Lower leg skin (tissue), 3 donors: ENCODE results near the gene SERINC5.

Experiments used
- POLR2A ChIP-seq, 2 donors: fragments of 450-650 bp; IDR thresholded peaks; one replicate each; pipeline ENCODE4 v1.6.1; 2016 to 2017; ENCODE audit warnings: antibody characterized with exemption in 2 of 2, mild to moderate bottlenecking in 1 of 2, moderate library complexity in 1 of 2
- TF ChIP-seq, protein P1 (sequence below), 3 donors: fragments of 450-650 bp; IDR thresholded peaks; one replicate each; pipeline ENCODE4 v1.5.1; 2016; ENCODE audit warnings: antibody characterized with exemption in 3 of 3, mild to moderate bottlenecking in 3 of 3, moderate library complexity in 2 of 3

DNA sequence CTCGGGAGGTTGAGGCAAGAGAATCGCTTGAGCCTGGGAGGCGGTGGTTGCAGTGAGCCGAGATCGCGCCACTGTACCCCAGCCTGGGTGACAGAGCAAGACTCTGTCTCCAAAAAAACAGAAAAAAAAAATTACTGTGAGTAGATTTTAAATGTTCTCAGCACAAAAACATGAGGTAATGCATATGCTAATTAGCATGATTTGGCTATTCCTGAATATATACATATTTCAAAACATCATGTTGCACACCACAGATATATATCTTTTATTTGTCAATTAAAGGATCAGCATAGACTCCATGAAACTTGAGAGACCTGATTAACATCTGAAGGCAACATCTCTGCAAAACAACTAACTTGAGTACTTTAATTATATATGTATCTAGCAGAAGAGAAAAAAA is 117.4 kb downstream of the SERINC5 start:
- TF ChIP-seq, protein P1, sequence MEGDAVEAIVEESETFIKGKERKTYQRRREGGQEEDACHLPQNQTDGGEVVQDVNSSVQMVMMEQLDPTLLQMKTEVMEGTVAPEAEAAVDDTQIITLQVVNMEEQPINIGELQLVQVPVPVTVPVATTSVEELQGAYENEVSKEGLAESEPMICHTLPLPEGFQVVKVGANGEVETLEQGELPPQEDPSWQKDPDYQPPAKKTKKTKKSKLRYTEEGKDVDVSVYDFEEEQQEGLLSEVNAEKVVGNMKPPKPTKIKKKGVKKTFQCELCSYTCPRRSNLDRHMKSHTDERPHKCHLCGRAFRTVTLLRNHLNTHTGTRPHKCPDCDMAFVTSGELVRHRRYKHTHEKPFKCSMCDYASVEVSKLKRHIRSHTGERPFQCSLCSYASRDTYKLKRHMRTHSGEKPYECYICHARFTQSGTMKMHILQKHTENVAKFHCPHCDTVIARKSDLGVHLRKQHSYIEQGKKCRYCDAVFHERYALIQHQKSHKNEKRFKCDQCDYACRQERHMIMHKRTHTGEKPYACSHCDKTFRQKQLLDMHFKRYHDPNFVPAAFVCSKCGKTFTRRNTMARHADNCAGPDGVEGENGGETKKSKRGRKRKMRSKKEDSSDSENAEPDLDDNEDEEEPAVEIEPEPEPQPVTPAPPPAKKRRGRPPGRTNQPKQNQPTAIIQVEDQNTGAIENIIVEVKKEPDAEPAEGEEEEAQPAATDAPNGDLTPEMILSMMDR (IDR thresholded peaks at IDR 0.05), result no peak
- no peak for TF ChIP-seq POLR2A (IDR thresholded peaks at IDR 0.05)
